NCI-H1092 treated with DMSO at 0.1 percent for 48 hours (cell line): ENCODE measurements around the gene PMVK.

Experiments used
- DNase-seq: peaks from one replicate; lab custom pipeline; 2025; lab: John Stamatoyannopoulos, UW

The PMVK gene

DNA sequence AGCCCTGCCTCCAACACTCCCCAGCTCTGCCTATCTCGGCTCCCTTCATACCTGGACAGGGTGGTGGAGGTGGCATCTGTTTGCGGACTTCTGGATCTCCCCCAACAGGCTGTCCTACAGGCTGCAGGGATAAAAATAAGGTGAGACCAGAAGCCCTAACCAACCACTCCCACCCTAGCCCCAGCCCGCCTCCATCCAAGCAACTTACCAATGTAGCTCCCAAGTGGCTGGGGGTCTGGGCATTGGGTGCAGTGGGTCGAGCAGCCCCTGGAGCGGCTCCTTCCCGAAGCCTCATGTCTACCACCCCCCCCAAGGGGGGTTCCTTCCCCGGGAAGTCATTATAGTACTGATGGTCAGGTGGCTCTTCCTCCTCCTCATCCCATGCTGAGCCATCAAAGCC is 29.6 kb upstream of the PMVK start:
- DNase-seq = no peak

DNA sequence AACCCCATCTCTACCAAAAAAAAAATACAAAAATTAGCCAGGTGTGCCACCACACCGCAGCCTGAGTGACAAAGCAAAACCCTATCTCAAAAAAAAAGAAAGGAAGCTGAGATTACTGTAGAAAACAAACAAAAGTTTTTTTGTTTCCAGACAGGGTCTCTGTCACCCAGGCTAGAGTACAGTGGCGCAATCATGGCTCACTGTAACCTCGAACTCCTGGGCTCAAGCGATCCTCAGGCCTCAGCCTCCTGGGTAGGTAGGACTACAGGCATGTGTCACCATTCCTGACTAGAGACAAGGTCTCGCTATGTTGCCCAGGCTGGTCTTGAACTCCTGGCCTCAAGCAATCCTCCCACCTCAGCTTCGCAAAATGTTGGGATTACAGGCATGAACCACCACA is 27.8 kb upstream of the PMVK start:
- no peak for DNase-seq

- no peak for DNase-seq
These were observed 27.1 kb upstream of the PMVK start for GRCh38 chr1:154963643-154964042.

GRCh38 chr1:154962795-154963330 is 26.3 kb upstream of the PMVK start:
- DNase-seq = no peak

- DNase-seq = peak; percentile 24
These were observed 25.7 kb upstream of the PMVK start for GRCh38 chr1:154962156-154962749.

- peak; percentile 71 for DNase-seq
These were observed 25.0 kb upstream of the PMVK start, which contains the start of gene PYGO2 for GRCh38 chr1:154961207-154962155. PYGO2 (minus strand) TSS chr1:154961782; CDS start chr1:154961576, 206 bp downstream.

- DNase-seq = no peak
These were observed 24.1 kb upstream of the PMVK start for GRCh38 chr1:154960446-154961136.

- no peak for DNase-seq
These were observed 22.9 kb upstream of the PMVK start for GRCh38 chr1:154959426-154959780.

- no peak for DNase-seq
These were observed 22.3 kb upstream of the PMVK start for GRCh38 chr1:154958681-154959425.

DNA sequence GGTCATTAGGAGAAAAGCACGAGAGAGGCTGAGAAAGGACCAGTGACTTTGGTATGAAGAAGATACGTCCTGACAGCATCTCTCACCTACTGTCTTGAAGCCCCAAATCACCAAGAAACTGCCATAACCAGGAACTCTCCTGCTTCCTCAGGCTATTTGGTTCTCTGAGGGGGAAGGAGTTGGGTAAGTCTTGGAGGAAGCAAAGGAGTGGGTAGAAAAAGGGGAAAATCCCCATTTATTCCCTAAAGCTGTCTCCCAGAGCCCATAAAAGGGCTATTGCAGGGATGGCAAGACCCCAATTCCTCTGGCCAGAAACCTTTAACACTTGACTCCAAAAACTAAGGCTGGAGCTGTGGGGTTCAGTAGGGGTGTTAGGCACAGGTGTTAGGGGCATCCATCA is 21.5 kb upstream of the PMVK start:
- DNase-seq = no peak

DNA sequence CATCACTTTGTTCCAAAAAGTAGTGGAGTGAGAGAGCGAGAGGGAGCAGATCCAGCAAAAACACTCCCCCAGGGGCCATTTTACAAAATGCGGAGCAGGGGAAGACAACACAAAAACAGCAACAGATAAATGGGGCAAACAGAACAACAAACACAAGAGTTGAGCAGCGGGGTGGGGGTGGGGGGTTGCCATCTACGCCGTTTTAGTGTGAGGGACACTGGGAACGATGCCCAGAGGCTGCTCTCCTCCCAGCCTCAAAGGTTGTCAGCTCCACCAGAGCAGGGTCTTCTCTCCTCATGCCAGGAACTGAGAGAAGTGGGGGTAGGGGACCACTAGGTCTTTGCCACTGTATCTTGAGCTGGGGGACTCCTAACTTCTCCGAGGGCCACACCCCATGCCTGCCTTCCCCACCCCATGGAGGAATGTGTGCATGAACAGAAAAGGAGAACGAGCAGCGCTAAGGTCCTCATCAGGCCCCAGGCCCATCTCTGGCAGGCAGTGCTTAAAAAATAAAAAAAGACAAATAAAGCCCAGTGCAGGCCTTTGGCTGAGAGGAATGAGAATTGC is 20.7 kb upstream of the PMVK start:
- no peak for DNase-seq

- peak; percentile 9 for DNase-seq
These were observed 20.0 kb upstream of the PMVK start for GRCh38 chr1:154956544-154956941.

DNA sequence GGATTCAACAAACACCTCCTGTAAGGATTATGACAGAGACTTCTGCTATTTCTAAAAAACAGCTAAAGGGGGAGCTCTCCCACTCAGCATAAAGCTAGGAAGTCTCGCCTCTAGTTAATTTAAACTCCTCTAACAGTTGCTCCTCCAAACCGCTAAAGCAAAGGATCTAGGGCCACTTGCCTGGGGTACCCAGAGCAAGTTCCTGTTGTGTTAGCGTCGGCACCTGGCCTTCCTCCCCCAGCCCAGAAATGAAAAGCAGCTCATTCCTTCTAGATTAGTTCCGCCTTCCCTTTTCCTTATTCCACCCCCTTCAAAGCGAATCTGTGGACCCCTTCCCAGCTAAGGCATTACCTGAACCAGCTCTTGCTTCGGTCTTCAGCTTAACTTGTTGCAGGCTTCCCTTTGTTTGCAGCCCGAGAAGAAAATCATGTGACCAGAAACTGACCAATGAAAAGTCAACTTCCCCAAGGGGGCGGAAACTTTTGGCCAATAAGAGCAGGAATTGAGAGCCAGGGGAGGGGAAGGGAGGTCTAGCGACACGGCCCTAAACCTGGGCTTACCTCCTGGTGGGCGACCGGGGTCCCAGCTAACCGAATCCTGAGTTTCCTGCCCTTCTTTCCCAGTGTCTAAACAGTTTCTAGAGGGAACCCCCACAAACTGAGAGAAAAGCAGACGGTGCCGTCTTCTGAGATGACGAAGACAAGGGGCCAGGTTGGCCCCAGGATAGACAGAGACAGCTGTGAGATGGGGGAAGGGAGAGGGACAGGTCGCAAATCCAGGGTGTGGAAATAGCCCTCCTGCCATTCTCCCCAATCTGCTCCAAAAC is 19.4 kb upstream of the PMVK start, which contains the start of gene PBXIP1:
Gene PBXIP1 (minus strand): TSS at position 382 of the 826 bp plus-strand sequence. CDS start 2,378 bp downstream, outside the sequence.
- DNase-seq = peak; percentile 82

GRCh38 chr1:154955039-154955717 is 18.7 kb upstream of the PMVK start:
- peak; percentile 33 for DNase-seq

- no peak for DNase-seq
These were observed 18.0 kb upstream of the PMVK start for GRCh38 chr1:154954541-154954940.

- DNase-seq = peak; percentile 12
These were observed 17.1 kb upstream of the PMVK start for GRCh38 chr1:154953611-154954038.

DNA sequence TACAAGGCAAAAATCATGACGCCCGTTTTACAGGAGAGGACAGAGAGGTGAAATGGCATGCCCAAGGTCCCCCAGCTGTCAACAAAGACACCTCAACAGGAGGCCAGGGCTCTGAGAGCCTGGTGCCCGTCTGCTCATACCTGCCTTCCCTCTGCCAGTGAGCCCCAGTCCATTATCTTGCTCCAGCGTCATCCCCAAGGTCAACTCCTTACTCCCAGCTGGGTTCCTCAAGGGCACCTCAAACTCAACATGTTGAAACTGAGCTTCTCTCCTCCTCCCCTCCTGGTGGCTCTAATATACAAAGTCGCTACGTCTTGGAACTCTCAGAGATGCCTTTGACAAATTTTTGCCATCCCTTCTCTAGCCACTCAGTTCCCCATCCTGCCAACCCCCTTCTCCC is 16.1 kb upstream of the PMVK start:
- DNase-seq = no peak

- no peak for DNase-seq
These were observed 15.6 kb upstream of the PMVK start for GRCh38 chr1:154951901-154952657.

DNA sequence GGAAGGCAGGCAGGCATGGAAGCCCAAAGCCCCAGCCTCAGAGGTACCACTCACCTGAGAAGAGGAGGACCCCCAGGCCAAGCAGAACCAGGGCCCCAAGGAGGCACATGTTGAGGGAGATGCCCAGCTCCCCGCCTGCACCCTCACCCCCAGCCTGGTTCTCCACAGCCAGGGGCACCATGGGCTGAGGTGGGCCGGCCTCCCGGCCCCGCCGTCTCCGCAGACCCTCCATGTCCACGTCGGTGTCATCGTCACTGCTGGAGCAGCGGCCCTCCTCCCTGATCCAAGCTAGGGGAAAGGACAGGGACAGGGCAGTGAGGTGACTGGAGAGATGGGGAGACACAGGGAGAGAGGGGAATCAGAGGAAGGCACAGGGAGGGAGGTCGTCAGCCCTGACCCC is 11.6 kb upstream of the PMVK start:
- no peak for DNase-seq
